ENCODE measurements around the gene ACER2. TPM values are rescaled to one million over a fixed set of nuclear protein-coding genes. Genes with fewer than 3 reads are reported as not detected.

ACER2 gene
- total and polyA plus RNA-seq, 10 of the 15 experiments (the other 5 are each of a cell fraction or from before 2014, with no cell fraction given) = 0.07 to 3.1 (median 2.2) TPM

DNA sequence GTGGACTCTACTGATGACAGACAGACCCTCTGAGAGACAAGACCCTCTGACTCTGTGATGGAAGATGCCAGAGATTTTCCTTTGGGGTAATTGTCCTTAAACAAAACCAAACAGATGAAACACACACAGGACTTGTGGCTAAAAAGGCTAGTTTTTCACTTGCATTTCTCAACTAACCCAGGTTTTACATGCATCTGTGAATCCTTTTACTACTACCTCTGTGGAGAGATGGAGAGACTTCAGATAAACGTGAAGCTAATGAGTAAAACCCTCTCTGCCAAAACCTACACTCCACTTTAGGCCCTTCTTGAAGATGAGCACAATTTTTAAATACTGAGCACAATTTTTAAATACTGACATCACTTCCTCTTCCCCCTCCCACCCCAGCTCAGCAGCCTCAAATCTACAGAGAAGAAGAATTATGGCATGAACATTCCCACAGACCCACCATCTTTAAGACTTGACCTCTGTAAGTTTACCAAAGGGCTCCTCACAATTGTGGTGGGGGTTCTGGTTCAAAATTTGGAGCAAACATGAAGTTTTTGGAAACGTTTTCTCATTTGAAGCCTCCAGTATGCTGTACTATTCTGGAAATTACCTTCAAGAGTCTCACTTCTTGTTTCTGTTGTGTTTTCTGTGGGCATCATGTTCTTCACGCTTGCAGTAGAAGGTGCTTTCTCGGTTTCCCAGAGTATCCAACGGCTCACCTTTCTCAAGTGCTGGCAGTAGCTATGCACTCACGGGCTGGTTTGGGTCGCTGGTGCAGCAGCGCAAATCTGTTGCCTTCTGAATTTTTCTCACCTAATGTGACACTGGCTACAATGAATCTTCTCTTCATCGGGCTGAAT is 42.7 kb downstream of the ACER2 start (continued):
- TF ChIP-seq ZNF687 (IDR thresholded peaks at IDR 0.05) (peak; percentile 89), SMC3 (IDR thresholded peaks at IDR 0.05; ENCODE audit: borderline replicate concordance, low read length) (no peak), BCL3 (IDR thresholded peaks at IDR 0.05; ENCODE audit: borderline replicate concordance, insufficient read depth, low read depth, low read length, poor library complexity, severe bottlenecking) (no peak), RELA (IDR thresholded peaks at IDR 0.05; ENCODE audit: borderline replicate concordance, partially characterized antibody) (peak; percentile 51), ETV6 (conservative IDR thresholded peaks at IDR 0.05 in 1 of 2, IDR thresholded peaks at IDR 0.05 in 1 of 2; ENCODE audit: borderline replicate concordance in 1 of 2, low read depth in 1 of 2) (peak in 1 of 2 experiments; percentile 47; a peak in 1 of 4 replicates), CBFB (IDR thresholded peaks at IDR 0.05; ENCODE audit: low read depth) (no peak), ZNF274 (IDR thresholded peaks at IDR 0.05; ENCODE audit: insufficient read depth, insufficient read length) (no peak), POLR2AphosphoS5 (IDR thresholded peaks at IDR 0.05; ENCODE audit: low read length) (0 out of 2 replicates have a peak, but pooled peaks have one; percentile 37), PAX8 (IDR thresholded peaks at IDR 0.05) (no peak), BRCA1 (IDR thresholded peaks at IDR 0.05; ENCODE audit: low read depth, low read length) (no peak), RUNX3 (IDR thresholded peaks at IDR 0.05; ENCODE audit: low read length) (peak; percentile 72), PRDM15 (CRISPR knock-in tag; IDR thresholded peaks at IDR 0.05) (no peak), SREBF2 (IDR thresholded peaks at IDR 0.05; ENCODE audit: low read length) (no peak), IKZF2 (IDR thresholded peaks at IDR 0.05) (peak; percentile 75 to 80)
- TF ChIP-seq, protein P1, sequence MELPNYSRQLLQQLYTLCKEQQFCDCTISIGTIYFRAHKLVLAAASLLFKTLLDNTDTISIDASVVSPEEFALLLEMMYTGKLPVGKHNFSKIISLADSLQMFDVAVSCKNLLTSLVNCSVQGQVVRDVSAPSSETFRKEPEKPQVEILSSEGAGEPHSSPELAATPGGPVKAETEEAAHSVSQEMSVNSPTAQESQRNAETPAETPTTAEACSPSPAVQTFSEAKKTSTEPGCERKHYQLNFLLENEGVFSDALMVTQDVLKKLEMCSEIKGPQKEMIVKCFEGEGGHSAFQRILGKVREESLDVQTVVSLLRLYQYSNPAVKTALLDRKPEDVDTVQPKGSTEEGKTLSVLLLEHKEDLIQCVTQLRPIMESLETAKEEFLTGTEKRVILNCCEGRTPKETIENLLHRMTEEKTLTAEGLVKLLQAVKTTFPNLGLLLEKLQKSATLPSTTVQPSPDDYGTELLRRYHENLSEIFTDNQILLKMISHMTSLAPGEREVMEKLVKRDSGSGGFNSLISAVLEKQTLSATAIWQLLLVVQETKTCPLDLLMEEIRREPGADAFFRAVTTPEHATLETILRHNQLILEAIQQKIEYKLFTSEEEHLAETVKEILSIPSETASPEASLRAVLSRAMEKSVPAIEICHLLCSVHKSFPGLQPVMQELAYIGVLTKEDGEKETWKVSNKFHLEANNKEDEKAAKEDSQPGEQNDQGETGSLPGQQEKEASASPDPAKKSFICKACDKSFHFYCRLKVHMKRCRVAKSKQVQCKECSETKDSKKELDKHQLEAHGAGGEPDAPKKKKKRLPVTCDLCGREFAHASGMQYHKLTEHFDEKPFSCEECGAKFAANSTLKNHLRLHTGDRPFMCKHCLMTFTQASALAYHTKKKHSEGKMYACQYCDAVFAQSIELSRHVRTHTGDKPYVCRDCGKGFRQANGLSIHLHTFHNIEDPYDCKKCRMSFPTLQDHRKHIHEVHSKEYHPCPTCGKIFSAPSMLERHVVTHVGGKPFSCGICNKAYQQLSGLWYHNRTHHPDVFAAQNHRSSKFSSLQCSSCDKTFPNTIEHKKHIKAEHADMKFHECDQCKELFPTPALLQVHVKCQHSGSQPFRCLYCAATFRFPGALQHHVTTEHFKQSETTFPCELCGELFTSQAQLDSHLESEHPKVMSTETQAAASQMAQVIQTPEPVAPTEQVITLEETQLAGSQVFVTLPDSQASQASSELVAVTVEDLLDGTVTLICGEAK (IDR thresholded peaks at IDR 0.05; ENCODE audit: borderline replicate concordance) = no peak; the same call in 1 of the 2 replicates

Data from GM12878 (cell line).